Frontal cortex (tissue), 4 donors: ENCODE measurements around the gene SLC1A6. TPM values are rescaled to one million over a fixed set of nuclear protein-coding genes. Genes with fewer than 3 reads are reported as not detected.
"Not testable (repeated sequence)": the region's sequence is repeated elsewhere in the genome, so short reads cannot be mapped to it uniquely, and the experiment has no call there.

ENCODE experiments used
- DNase-seq, 2 donors: peaks; one replicate each; pipeline ENCODE4 v3.0.0; 2012; ENCODE audit warnings: low spot score in 2 of 2
- FAIRE-seq: peaks from 2 replicates; lab custom pipeline; 2012; peaks lifted over from hg19 to GRCh38; lab: Jason Lieb, UNC
- total RNA-seq: library from RNA; depleted of rRNA; stranded (reverse); fragments of >200 nt; gene quantifications from one replicate; pipeline ENCODE4 v1.2.3, GENCODE V29; 2014
- donor health status: control.
- donor health status: control.
- donor health status: control.

Gene SLC1A6
- 54.6 TPM for total RNA-seq

DNA sequence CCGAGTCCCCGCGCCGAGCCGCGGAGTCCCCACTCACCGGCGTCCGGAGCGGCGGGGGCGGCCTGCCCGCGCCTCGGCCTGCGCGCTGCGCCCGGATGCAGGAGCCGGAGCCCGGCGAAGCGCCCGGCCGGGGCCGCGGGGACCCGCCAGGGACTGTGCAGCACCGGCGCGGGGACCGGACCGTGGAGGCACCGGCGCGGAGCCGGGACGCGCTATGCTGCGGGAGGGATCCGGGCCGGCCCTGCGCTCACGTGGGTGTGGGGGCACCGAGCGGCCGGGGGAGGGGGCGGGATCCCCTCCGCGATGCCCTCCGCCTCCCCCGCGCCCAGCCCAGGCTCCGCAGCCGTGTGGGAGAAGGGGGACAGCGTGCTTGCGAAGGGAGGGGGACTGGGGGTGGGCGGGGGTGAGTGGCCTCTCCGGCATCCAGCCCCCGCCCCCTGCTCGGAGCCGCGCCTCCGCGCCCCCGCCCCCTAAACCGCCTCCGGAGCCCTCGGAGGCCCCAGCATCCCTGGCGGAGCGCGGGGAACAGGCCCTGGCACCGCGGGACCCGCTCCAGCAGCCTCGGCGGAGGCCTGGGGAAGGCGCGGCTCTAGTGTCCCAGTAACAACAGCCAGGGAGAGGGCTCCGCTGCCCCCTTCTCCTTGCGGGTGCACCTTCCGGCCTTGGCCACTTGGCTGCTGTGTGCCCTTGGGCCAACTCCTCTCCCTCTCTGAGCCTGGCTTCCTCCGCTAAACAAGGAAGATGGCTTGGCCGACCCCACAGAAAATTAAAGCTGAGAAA is at the start of gene SLC1A6:
Gene SLC1A6, minus strand, starts transcription at position 389 of the 780 bp plus-strand sequence. CDS start 6,954 bp downstream, outside the sequence.
- DNase-seq (peak; percentile 36 to 37), FAIRE-seq (no peak)

DNA sequence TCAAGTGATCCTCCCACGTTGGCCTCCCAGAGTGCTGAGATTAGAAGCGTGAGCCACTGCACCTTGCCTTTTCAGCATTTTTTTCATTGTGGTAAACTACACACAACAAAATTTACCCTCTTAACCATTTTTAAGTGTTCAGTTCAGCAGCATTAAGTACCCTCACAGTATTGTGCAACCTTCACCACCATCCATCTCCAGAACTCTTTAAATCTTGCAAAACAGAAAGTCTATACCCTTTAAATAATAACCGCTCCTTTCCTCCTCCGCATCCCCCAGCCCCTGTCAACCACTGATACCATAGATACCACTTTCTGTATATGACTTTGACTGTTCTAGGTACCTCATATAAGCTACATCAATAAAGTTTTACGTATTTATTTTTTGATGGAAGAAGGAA is 48.8 kb upstream of the SLC1A6 start:
- FAIRE-seq, result no peak
- no peak for DNase-seq

DNA sequence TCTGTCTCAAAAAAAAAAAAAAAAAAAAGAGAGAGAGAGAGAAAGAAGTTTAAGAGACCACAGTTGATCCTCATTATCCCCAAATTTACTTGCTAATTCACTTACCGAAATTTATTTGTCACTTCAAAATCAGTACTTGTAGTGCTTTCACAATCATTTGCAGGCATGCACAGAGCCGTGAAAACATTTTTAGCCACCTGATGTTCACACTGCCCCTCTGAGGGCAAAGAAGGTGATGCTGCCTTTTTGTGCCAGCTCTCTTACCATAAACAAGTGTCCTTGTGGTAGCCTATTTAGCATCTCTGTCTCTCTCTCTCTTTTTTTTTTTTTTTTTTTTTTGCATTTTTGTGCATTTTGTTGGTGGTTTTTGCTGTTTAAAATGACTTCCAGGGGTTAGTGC is 45.6 kb upstream of the SLC1A6 start:
- DNase-seq (no peak), FAIRE-seq (no peak)

DNA sequence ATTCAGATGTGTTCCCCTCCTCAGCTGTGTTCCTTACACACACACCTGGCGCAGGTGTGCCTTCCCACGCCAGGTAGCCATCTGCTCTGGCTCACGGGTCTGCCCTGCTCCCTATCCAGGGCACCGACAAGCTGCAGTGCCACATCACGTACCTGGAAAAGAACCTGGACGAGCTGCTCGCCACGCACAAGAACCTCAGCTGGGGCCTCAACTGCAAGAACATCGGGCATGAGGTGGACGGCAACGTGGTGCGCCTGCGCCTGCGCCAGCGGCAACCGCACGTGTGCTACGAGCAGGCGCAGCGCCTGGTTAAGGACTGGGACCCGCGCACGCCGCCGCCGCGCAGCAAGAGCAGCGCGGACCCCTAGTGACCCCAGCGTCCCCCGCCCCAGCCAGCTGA is 43.1 kb upstream of the SLC1A6 start:
- no peak for FAIRE-seq
- DNase-seq, result no peak

DNA sequence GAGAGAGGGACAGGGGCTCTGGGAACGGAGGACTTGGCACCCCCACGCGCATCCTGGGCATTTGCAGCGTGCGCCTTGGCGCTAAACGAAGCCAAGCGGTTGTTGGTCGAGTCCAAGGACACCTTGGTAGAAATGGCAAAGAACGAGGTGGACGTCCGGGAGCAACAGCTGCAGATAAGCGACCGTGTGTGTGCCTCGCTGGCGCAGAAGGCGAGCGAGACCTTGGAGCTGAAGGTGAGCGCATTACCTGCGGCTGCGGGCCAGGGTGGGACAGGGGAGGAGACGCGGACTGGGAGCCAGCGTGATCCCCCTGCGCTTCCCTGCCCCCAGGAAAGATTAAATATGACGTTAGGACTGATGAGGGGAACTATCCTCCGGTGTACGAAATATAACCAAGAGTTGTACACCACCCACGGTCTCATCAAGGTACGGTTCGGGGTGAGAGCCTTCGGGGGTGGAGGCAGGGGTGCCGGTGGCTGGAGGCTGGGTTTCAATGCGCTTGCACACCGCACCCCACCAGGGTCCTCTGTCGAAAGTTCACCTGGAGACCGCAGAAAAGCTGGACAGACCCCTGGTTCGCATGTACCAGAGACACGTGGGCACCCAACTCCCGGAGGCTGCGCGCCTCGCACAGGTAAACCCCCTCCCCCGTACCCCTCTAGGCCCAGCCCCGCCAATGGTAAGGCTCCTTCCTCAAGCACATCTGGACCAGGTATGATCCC is 41.8 kb upstream of the SLC1A6 start:
- no peak for DNase-seq
- no peak for FAIRE-seq

DNA sequence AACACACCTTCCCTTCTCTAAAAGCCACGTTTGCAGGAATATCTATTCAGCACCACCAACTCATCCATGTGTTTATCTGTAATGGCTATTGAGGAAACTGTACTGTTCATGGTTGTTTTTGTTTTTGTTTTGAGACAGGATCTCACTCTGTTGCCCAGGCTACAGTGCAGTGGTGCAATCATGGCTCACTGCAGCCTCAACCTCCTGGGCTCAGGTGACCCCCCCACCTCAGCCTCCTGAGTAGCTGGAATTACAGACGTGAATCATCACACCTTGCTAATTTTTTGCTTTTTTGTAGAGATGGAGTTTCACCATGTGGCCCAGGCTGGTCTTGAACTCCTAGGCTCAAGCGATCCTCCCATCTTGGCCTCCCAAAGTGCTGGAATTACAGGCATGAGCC is 39.2 kb upstream of the SLC1A6 start:
- not testable (repeated sequence) for FAIRE-seq, DNase-seq

DNA sequence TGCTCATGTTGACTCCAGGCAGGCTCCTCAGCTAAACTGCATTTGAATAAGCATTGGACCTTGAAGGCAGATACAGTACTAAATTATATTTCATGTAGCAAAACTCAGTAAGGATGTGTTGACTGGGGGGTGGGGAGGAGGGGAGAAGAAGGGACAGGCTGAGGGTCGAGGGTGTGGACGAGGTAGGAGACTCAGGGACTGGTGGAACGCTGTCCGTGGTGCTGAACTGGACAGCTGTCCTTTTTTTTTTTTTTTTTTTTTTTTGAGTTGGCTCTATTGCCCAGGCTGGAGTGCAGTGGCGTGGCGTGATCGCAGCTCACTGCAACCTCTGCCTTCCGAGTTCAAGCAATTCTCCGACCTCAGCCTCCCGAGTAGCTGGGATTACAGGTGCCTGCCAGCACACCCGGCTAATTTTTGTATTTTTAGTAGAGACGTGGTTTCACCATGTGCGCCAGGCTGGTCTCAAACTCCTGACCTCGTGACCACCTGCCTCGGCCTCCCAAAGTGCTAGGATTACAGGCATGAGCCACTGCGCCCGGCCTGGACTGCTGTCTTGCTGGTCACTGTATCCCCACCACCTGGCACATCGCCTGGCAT is 36.4 kb upstream of the SLC1A6 start:
- no peak for FAIRE-seq
- DNase-seq, result no peak

DNA sequence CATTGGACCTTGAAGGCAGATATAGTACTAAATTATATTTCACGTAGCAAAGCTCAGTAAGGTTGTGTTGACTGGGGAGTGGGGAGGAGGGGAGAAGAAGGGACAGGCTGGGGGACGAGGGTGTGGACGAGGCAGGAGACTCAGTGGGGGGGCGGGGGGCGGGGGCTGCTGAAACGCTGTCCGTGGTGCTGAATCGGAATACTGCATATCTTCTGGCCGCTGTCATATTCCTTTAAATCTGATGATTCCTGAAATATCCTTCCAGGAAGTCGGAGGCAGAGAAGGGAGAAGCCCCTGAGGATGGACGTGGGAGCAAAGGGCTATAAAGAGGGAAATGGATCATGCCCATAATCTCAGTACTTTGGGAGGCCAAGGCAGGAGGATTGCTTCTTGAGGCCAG is 34.9 kb upstream of the SLC1A6 start:
- no peak for FAIRE-seq
- DNase-seq, result no peak

DNA sequence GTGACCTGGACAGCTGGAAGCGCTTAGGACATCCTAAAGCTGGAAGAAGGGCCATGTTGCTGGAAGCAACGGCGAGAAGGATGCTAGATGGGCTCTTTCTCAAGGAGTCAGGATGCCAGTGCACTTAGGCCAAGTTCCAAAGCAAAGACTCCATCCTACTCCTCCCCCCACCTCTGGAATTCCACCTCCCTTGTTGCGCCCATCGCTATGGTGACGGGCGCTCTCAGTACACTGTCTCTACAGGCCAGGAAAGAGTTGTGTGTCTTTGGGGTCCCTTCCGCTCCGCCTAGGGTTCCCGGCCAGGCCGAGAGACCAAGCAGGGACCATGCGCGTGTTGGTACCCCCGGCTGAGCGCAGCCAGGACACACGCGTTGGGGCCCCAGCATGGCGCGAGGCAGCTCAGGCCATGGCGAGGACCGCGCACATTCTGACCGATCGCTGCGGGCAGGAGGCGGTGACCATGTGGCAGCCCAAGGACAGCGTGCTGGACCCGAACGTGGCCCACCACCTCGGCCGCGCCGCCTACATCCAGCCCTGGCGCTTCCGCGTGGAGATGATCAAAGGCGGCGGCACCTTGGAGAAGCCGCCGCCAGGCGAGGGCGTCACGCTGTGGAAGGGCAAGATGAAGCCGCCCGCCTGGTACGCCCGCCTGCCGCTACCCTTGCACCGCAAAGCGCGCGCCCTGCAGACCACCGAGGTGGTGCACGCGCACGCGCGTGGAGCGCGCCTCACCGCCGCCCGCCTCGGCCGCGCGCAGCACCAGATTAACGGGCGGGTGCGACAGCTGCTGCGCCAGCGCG is 31.0 kb upstream of the SLC1A6 start:
- DNase-seq (peak in 1 of 2 donors; percentile 21), FAIRE-seq (no peak)

DNA sequence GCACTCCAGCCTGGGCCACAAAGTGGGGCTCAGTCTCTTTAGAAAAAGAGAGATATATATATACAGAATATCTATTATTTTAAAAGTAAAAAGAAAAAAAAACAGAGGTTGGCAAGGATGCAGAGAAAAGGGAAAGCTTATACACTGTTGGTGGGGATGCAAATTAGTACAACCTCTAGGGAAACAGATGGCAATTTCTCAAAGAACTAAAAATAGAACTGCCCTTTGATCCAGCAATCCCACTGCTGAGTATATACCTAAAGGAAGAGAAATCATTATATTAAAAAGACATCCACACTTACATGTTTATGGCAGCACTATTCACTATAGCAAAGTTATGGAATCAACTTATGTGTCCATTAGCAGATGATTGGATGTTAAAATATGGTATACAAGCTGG is 28.6 kb upstream of the SLC1A6 start:
- FAIRE-seq (no peak), DNase-seq (no peak)

DNA sequence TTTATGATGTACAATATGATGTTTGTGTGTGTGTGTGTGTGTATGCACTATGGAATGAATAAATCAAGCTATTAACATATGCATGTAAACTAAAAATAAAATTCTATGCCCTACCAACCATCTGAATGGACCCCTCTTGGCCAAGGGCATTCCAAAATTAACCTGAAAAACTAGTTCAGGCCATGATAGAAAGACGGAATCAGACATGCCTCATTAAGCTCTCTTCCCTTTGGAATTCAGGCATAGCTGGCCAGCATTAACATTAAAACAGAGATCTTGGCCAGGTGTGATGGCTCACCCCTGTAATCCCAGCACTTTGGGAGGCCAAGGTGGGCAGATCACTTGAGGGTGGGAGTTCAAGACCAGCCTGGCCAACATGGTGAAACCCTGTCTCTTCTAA is 18.3 kb upstream of the SLC1A6 start:
- DNase-seq, result no peak
- no peak for FAIRE-seq

DNA sequence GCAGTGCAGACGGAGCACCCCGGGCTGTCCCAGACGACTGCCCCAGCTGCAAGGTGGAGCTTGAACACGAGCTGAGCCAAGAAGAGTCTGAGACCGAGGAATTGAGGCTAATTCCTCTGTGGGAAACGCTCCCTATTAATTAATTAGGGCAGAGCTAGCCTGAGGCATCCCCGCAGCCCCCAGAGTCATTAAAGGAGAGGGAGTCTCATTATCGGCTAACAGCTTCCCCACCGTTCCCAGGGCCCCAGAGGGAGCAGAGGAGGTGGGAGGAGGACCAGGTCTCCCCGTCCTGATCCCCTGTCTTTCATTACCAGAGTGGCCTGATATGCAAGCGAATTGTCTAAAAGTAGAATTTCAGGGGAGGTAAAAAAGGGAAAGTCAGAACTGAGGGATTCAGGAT is 13.1 kb upstream of the SLC1A6 start:
- FAIRE-seq, result no peak
- no peak for DNase-seq

DNA sequence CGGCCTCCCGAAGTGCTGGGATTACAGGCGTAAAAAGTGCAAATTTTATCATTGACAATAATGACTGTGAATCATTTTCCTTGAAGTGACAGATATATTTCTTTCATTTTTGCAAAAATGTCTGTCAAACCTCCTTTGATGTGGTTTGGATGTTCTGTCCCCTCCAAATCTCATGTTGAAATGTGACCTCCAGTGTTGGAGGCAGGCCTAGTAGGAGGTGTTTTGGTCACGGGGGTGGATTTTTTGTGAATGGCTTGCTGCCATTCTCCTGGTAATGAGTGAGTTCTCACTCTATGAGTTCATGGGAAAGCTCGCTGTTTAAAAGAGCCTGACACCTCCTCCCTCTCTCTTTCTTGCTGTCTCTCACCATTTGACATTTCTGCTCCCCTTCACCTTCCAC is 5.5 kb upstream of the SLC1A6 start:
- no peak for DNase-seq
- FAIRE-seq, result no peak

DNA sequence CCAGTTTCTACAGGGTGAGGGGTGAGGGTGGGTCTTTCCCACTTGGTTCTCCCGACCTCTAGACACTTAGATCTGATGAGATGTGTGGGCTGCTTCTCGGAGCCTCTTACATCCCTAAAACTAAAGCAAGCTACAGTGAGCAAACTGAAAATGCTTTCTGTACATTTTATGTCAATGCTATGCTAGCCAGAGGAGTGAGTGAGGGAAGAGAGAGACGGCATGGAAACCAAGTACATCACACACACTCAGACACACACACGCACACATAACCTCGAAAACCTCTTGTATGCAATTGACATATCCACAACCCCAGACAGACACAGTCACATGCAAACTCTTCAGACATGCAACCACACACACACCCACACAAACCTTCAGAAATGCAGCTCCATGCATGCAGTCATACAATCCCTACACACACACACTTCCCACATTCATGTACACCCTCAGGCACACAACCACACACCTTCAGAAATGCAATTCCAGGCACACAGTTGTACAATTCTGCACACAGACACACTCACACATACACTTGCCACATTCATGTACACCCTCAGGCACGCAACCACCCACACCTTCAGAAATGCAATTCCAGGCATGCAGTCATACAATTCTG is 1.4 kb downstream of the SLC1A6 start:
- no peak for FAIRE-seq
- DNase-seq, result no peak

DNA sequence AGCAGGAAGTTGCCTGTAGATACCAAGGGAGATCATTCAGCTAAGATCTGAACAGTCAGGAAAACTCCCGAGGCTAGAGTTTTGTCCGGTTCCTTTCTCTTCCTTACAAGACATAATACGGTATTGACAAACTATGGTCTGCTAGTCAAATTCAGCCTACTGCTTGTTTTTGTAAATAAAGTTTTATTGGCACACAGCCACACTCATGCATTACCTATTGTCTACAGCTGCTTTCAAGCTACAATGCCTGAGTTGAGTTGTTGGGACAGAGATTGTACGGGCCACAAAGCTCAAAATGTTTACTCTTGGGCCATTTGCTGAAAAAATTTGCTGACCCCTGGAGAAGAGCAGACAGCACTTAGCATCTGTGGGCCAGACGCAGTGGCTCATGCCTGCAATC is 2.5 kb downstream of the SLC1A6 start:
- FAIRE-seq, result no peak

DNA sequence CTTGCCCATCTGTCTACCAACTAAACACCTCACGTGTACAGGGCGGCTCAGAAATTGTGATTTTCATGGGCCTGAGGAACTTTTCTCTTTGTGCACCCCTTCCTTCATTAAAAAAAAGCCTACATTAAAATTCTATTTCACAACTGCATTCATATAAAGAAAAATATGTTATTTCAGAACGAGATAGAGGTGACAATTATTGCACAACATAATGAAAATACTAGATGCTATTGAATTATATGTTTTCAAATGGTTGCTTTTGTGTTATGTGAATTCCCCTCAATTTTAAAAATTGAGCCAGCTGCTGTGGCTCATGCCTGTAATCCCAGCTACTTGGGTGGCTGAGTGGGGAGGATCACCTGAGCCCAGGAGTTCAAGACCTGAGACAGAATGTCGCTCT is 5.2 kb downstream of the SLC1A6 start:
- FAIRE-seq, result no peak
- no peak for DNase-seq

More for the DNA sequence above, 2.5 kb downstream of the SLC1A6 start:
- DNase-seq, result no peak

DNA sequence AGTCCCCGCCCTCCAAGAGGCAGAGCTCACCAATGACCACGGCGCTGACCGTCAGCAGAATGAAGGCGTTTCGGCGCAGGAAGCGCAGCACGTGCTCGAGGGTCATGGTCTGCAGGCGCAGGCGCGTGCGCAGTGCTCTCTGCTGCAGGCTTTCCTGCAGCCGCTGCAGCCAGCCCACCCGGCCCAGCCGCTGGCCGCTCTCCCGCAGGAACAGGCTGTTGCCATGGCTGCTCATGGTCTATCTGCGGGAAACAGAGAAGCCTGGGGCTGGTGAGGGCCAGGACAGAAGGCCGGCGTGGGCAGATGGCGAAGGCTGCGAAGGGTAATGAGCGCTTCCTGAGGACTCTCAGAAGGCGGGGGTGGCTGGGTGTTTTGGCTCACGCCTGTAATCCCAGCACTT is 7.0 kb downstream of the SLC1A6 start:
- FAIRE-seq, result no peak
- DNase-seq, result peak in 1 of 2 donors; percentile 27

DNA sequence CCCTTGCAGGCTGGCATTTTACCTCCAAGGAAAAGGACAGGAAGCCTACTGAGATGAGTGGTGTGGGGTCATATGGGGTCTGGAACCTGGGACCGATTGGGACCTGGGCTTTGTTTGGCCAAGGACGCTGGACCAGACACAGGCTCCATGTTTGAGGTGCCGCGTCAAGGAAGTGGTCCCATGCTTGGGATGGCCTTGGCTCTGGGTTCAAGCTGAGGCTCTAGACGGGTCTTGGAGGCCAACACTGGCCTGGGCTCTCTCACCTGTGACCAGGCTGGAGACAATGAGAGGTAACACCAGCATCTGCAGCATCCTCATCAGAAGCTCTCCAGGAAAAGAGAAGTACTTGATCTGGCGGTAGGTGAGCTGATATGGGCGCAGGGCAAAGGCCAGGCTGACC is 8.2 kb downstream of the SLC1A6 start:
- DNase-seq (no peak), FAIRE-seq (no peak)

DNA sequence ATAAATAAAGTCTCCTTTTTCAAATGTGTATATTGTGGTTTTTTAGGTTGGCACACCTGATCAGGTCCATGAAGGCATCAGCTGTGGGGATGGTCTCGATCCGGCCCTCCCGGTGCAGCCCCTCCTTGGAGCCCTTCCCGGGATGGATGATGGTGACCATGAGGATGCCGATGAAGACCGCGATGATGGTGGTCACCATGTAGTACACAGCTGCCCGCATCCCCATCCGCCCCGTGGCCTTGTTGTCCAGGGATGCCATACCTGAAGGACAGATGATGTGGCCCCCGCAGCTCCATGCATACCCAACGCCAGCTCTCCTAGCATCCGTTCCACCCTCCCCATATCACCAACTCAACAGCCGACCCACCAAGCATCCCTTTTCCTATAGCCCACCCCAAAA is 11.4 kb downstream of the SLC1A6 start:
- FAIRE-seq, result no peak
- DNase-seq, result no peak
